HepG2 (cell line): ENCODE data around the gene TH. TPM values are rescaled to one million over a fixed set of nuclear protein-coding genes. Genes with fewer than 3 reads are reported as not detected.

ENCODE experiments used
- CEBPG ChIP-seq: IDR thresholded peaks from 2 replicates; pipeline ENCODE4 v1.6.1; 2016
- ERF ChIP-seq: IDR thresholded peaks from 2 replicates; pipeline ENCODE4 v1.6.1; 2018; ENCODE audit warnings: missing biosample characterization, missing genetic modification reagents
- MAFK ChIP-seq, 2 experiments: IDR thresholded peaks in 1 of 2; conservative IDR thresholded peaks in 1 of 2; 2 replicates each; pipeline ENCODE4 v1.6.1; 2011; ENCODE audit warnings: improper control_type of control experiment in 2 of 2, low read length in 2 of 2
- MNT ChIP-seq: fragments of 450-650 bp; IDR thresholded peaks from 2 replicates; pipeline ENCODE4 v1.6.1; 2016
- NKX3-1 ChIP-seq: sonication (generic); formaldehyde crosslinking; IDR thresholded peaks from 2 replicates; pipeline ENCODE4 v1.5.0; 2020; ENCODE audit warnings: missing genetic modification reagents
- PHF5A ChIP-seq: IDR thresholded peaks from one replicate; pipeline ENCODE4 v1.6.1; 2018; ENCODE audit warnings: low read depth, missing genetic modification reagents; ENCODE audit not compliant: unreplicated experiment
- ZNF230 ChIP-seq: sonication (generic); formaldehyde crosslinking; IDR thresholded peaks from 2 replicates; pipeline ENCODE4 v1.4.0; 2020; ENCODE audit warnings: mild to moderate bottlenecking, missing genetic modification reagents
- ZNF234 ChIP-seq: sonication (generic); formaldehyde crosslinking; conservative IDR thresholded peaks from 2 replicates; pipeline ENCODE4 v1.5.1; 2020; ENCODE audit warnings: mild to moderate bottlenecking, missing genetic modification reagents
- ZNF264 ChIP-seq: sonication (generic); formaldehyde crosslinking; IDR thresholded peaks from 2 replicates; pipeline ENCODE4 v1.4.0; 2020; ENCODE audit warnings: missing genetic modification reagents
- ZNF280D ChIP-seq: sonication (generic); formaldehyde crosslinking; IDR thresholded peaks from 2 replicates; pipeline ENCODE4 v1.5.1; 2020; ENCODE audit warnings: mild to moderate bottlenecking, missing genetic modification reagents
- ZNF335 ChIP-seq: sonication (generic); formaldehyde crosslinking; IDR thresholded peaks from 2 replicates; pipeline ENCODE4 v1.4.0; 2020; ENCODE audit warnings: missing genetic modification reagents
- ZNF343 ChIP-seq: sonication (generic); formaldehyde crosslinking; IDR thresholded peaks from 2 replicates; pipeline ENCODE4 v1.4.0; 2020; ENCODE audit warnings: mild to moderate bottlenecking, missing genetic modification reagents
- ZNF543 ChIP-seq: sonication (generic); formaldehyde crosslinking; IDR thresholded peaks from 2 replicates; pipeline ENCODE4 v1.4.0; 2020; ENCODE audit warnings: mild to moderate bottlenecking, missing genetic modification reagents
- ZNF569 ChIP-seq: sonication (generic); formaldehyde crosslinking; IDR thresholded peaks from 2 replicates; pipeline ENCODE4 v1.5.0; 2020; ENCODE audit warnings: mild to moderate bottlenecking, missing genetic modification reagents, moderate library complexity, borderline replicate concordance
- ZNF703 ChIP-seq: sonication (generic); formaldehyde crosslinking; IDR thresholded peaks from 2 replicates; pipeline ENCODE4 v1.5.1; 2020; ENCODE audit warnings: missing genetic modification reagents, mild to moderate bottlenecking, moderate library complexity, borderline replicate concordance
- ZNF816 ChIP-seq: sonication (generic); formaldehyde crosslinking; IDR thresholded peaks from 2 replicates; pipeline ENCODE4 v1.8.0; 2022; ENCODE audit warnings: missing genetic modification reagents, mild to moderate bottlenecking, borderline replicate concordance
- polyA plus RNA-seq, 8 experiments: library from polyadenylated mRNA; depleted of rRNA in 3 of 8; stranded (reverse) in 7 of 8; unstranded in 1 of 8; fragments of >200 nt; fragmentation: Illumina TruSeq in 4 of 8; extraction: Trizol in 4 of 8; gene quantifications; 2 replicates each; pipeline versions ENCODE4 v1.2.1 to v1.2.3, GENCODE V29; 2011 to 2016; ENCODE audit warnings: low read depth in 4 of 8, missing spikeins in 1 of 8, mixed read lengths in 1 of 8; ENCODE audit not compliant: insufficient read depth in 1 of 8
- total RNA-seq, 5 experiments: library from RNA; depleted of rRNA; stranded (reverse); fragments of >200 nt; fragmentation: Illumina TruSeq; extraction: Trizol; gene quantifications; 2 replicates each; pipeline ENCODE4 v1.2.3, GENCODE V29; 2016; ENCODE audit warnings: low read depth in 1 of 5
- TF ChIP-seq, protein P1 (sequence below): IDR thresholded peaks from 2 replicates; pipeline ENCODE4 v1.6.1; 2012; ENCODE audit warnings: low read length, improper control_type of control experiment
- TF ChIP-seq, protein P2 (sequence below): sonication (generic); formaldehyde crosslinking; conservative IDR thresholded peaks from 2 replicates; pipeline ENCODE4 v1.4.0; 2020; ENCODE audit warnings: missing genetic modification reagents

TH gene
- total and polyA plus RNA-seq, 2 of the 13 experiments (the other 11 are each of a cell fraction or from before 2014, with no cell fraction given), result 0.36 TPM; not detected in 1

DNA sequence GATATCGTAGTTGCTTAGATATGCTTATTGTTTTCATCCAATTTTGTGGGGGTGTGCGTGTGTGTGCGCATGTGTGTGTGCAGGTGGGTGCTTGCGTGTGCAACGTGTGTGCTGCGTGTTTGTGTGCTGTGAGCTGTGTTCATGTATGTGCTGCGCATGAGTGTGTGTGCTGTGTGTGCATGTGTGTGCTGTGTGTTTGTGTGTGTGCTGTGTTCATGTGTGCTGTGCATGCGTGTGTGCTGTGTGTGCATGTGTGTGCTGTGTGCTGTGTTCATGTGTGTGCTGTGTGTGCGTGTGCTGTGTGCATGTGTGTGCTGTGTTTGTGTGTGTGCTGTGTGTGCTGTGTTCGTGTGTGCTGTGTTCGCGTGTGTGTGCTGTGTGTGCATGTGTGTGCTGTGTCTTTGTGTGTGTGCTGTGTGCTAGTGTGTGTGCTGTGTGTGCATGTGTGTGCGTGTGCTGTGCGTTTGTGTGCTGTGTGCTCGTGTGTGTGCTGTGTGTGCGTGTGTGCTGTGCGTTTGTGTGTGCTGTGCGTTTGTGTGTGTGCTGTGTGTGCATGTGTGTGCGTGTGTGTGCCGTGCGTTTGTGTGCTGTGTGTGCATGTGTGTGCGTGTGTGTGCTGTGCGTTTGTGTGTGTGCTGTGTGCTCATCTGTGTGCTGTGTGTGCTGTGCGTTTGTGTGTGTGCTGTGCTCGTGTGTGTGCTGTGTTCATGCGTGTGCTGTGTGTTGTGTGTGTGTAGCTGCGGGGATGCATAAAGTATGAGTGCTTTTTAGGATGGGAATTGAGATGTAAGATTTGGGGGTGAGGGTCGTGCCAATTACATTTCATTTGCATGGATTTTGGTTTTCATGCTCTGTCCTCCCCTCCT, 40.0 kb downstream of the TH start (continued):
- TF ChIP-seq, protein P1, sequence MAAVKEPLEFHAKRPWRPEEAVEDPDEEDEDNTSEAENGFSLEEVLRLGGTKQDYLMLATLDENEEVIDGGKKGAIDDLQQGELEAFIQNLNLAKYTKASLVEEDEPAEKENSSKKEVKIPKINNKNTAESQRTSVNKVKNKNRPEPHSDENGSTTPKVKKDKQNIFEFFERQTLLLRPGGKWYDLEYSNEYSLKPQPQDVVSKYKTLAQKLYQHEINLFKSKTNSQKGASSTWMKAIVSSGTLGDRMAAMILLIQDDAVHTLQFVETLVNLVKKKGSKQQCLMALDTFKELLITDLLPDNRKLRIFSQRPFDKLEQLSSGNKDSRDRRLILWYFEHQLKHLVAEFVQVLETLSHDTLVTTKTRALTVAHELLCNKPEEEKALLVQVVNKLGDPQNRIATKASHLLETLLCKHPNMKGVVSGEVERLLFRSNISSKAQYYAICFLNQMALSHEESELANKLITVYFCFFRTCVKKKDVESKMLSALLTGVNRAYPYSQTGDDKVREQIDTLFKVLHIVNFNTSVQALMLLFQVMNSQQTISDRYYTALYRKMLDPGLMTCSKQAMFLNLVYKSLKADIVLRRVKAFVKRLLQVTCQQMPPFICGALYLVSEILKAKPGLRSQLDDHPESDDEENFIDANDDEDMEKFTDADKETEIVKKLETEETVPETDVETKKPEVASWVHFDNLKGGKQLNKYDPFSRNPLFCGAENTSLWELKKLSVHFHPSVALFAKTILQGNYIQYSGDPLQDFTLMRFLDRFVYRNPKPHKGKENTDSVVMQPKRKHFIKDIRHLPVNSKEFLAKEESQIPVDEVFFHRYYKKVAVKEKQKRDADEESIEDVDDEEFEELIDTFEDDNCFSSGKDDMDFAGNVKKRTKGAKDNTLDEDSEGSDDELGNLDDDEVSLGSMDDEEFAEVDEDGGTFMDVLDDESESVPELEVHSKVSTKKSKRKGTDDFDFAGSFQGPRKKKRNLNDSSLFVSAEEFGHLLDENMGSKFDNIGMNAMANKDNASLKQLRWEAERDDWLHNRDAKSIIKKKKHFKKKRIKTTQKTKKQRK, result no peak
- TF ChIP-seq MNT, result peak; percentile 66; the same call in 1 of the 2 replicates
- no peak for TF ChIP-seq ZNF343 (CRISPR knock-in tag)
- TF ChIP-seq NKX3-1 (CRISPR knock-in tag), result no peak
- TF ChIP-seq ZNF703 (CRISPR knock-in tag), result no peak
- TF ChIP-seq ERF (CRISPR knock-in tag), result no peak
- no peak for TF ChIP-seq MAFK (conservative IDR thresholded peaks at IDR 0.05 in 1 of 2, IDR thresholded peaks at IDR 0.05 in 1 of 2; ENCODE audit: low read length in 2 of 2)
- TF ChIP-seq ZNF816 (CRISPR knock-in tag), result peak; percentile 65; the same call in 1 of the 2 replicates
- no peak for TF ChIP-seq ZNF335 (CRISPR knock-in tag)
- 0 out of 2 replicates have a peak, but pooled peaks have one; percentile 65 for TF ChIP-seq ZNF234 (CRISPR knock-in tag)
- no peak for TF ChIP-seq ZNF280D (CRISPR knock-in tag)
- no peak for TF ChIP-seq ZNF543 (CRISPR knock-in tag)
- TF ChIP-seq CEBPG (CRISPR knock-in tag), result no peak
- TF ChIP-seq, protein P2, sequence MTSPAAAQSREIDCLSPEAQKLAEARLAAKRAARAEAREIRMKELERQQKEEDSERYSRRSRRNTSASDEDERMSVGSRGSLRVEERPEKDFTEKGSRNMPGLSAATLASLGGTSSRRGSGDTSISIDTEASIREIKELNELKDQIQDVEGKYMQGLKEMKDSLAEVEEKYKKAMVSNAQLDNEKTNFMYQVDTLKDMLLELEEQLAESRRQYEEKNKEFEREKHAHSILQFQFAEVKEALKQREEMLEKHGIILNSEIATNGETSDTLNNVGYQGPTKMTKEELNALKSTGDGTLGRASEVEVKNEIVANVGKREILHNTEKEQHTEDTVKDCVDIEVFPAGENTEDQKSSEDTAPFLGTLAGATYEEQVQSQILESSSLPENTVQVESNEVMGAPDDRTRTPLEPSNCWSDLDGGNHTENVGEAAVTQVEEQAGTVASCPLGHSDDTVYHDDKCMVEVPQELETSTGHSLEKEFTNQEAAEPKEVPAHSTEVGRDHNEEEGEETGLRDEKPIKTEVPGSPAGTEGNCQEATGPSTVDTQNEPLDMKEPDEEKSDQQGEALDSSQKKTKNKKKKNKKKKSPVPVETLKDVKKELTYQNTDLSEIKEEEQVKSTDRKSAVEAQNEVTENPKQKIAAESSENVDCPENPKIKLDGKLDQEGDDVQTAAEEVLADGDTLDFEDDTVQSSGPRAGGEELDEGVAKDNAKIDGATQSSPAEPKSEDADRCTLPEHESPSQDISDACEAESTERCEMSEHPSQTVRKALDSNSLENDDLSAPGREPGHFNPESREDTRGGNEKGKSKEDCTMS (CRISPR knock-in tag), result no peak
- 0 out of 2 replicates have a peak, but pooled peaks have one; percentile 31 for TF ChIP-seq ZNF569
- TF ChIP-seq PHF5A (CRISPR knock-in tag), result no peak
- 0 out of 2 replicates have a peak, but pooled peaks have one; percentile 44 for TF ChIP-seq ZNF230 (CRISPR knock-in tag)
- no peak for TF ChIP-seq ZNF264
